Measurements from ENCODE around the gene PADI3. TPM values are rescaled to one million over a fixed set of nuclear protein-coding genes. Genes with fewer than 3 reads are reported as not detected.

PADI3 gene
- total and polyA plus RNA-seq, 2 of the 13 experiments (the other 11 are each of a cell fraction or from before 2014, with no cell fraction given) = not detected

DNA sequence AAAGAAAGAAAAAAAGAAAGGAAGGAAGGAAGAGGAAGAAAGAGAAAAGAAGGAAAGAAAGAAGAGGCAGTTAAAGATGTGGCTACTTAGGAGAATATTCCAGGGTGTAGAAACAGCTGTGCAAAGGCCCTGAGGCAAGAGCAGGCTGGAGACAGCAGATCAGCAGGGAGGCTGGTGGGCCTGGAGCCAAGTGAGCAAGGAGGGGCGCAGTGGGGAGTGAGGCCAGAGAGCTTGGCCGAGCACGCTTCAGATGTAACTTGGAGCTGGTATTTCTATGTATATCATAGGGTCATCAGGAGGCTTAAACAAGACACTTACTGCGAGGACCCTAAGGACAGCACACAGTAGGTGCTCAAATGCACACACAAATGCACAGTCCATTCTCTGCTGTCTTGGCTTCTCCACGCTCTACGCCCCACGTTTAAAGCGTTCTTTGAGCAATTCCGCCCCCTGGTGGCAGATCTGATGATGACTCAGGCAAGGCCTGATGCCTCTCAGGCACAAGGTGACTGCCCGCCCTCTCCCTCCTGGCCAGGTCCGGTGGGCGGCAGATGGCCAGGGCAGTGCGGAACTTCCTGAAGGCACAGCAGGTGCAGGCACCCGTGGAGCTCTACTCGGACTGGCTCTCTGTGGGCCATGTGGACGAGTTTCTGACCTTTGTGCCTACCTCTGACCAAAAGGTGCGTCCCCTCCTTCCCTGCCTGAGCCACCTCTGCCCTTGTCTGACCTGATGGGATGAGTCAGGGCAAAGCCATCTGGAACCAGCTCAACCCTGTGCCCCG is 11.9 kb upstream of the PADI3 start (continued):
- TF ChIP-seq, protein P1, sequence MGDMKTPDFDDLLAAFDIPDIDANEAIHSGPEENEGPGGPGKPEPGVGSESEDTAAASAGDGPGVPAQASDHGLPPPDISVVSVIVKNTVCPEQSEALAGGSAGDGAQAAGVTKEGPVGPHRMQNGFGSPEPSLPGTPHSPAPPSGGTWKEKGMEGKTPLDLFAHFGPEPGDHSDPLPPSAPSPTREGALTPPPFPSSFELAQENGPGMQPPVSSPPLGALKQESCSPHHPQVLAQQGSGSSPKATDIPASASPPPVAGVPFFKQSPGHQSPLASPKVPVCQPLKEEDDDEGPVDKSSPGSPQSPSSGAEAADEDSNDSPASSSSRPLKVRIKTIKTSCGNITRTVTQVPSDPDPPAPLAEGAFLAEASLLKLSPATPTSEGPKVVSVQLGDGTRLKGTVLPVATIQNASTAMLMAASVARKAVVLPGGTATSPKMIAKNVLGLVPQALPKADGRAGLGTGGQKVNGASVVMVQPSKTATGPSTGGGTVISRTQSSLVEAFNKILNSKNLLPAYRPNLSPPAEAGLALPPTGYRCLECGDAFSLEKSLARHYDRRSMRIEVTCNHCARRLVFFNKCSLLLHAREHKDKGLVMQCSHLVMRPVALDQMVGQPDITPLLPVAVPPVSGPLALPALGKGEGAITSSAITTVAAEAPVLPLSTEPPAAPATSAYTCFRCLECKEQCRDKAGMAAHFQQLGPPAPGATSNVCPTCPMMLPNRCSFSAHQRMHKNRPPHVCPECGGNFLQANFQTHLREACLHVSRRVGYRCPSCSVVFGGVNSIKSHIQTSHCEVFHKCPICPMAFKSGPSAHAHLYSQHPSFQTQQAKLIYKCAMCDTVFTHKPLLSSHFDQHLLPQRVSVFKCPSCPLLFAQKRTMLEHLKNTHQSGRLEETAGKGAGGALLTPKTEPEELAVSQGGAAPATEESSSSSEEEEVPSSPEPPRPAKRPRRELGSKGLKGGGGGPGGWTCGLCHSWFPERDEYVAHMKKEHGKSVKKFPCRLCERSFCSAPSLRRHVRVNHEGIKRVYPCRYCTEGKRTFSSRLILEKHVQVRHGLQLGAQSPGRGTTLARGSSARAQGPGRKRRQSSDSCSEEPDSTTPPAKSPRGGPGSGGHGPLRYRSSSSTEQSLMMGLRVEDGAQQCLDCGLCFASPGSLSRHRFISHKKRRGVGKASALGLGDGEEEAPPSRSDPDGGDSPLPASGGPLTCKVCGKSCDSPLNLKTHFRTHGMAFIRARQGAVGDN (CRISPR knock-in tag; IDR thresholded peaks at IDR 0.05) = peak; percentile 50
- TF ChIP-seq YEATS4 (CRISPR knock-in tag; IDR thresholded peaks at IDR 0.05; ENCODE audit: borderline replicate concordance) = no peak
- TF ChIP-seq SALL2 (CRISPR knock-in tag; IDR thresholded peaks at IDR 0.05) = no peak
- TF ChIP-seq, protein P2, sequence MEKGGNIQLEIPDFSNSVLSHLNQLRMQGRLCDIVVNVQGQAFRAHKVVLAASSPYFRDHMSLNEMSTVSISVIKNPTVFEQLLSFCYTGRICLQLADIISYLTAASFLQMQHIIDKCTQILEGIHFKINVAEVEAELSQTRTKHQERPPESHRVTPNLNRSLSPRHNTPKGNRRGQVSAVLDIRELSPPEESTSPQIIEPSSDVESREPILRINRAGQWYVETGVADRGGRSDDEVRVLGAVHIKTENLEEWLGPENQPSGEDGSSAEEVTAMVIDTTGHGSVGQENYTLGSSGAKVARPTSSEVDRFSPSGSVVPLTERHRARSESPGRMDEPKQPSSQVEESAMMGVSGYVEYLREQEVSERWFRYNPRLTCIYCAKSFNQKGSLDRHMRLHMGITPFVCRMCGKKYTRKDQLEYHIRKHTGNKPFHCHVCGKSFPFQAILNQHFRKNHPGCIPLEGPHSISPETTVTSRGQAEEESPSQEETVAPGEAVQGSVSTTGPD (CRISPR knock-in tag; IDR thresholded peaks at IDR 0.05) = no peak
- peak; percentile 89 for TF ChIP-seq FOSL2 (CRISPR knock-in tag; IDR thresholded peaks at IDR 0.05)
- TF ChIP-seq ZKSCAN5 (CRISPR knock-in tag; IDR thresholded peaks at IDR 0.05) = no peak
- no peak for TF ChIP-seq ZNF614 (CRISPR knock-in tag; IDR thresholded peaks at IDR 0.05; ENCODE audit: borderline replicate concordance)
- TF ChIP-seq, protein P3, sequence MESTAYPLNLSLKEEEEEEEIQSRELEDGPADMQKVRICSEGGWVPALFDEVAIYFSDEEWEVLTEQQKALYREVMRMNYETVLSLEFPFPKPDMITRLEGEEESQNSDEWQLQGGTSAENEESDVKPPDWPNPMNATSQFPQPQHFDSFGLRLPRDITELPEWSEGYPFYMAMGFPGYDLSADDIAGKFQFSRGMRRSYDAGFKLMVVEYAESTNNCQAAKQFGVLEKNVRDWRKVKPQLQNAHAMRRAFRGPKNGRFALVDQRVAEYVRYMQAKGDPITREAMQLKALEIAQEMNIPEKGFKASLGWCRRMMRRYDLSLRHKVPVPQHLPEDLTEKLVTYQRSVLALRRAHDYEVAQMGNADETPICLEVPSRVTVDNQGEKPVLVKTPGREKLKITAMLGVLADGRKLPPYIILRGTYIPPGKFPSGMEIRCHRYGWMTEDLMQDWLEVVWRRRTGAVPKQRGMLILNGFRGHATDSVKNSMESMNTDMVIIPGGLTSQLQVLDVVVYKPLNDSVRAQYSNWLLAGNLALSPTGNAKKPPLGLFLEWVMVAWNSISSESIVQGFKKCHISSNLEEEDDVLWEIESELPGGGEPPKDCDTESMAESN (CRISPR knock-in tag; conservative IDR thresholded peaks at IDR 0.05) = no peak
- TF ChIP-seq XRCC5 (optimal IDR thresholded peaks at IDR 0.05; ENCODE audit: low read length) = peak; percentile 78
- TF ChIP-seq DNMT1 (CRISPR knock-in tag; IDR thresholded peaks at IDR 0.05) = no peak; the same call in 1 of the 2 replicates
- TF ChIP-seq, protein P4, sequence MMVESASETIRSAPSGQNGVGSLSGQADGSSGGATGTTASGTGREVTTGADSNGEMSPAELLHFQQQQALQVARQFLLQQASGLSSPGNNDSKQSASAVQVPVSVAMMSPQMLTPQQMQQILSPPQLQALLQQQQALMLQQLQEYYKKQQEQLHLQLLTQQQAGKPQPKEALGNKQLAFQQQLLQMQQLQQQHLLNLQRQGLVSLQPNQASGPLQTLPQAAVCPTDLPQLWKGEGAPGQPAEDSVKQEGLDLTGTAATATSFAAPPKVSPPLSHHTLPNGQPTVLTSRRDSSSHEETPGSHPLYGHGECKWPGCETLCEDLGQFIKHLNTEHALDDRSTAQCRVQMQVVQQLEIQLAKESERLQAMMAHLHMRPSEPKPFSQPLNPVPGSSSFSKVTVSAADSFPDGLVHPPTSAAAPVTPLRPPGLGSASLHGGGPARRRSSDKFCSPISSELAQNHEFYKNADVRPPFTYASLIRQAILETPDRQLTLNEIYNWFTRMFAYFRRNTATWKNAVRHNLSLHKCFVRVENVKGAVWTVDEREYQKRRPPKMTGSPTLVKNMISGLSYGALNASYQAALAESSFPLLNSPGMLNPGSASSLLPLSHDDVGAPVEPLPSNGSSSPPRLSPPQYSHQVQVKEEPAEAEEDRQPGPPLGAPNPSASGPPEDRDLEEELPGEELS (CRISPR knock-in tag; IDR thresholded peaks at IDR 0.05) = no peak
- no peak; the same call in 1 of the 2 replicates for TF ChIP-seq MYC (CRISPR knock-in tag; IDR thresholded peaks at IDR 0.05; ENCODE audit: borderline replicate concordance)
- no peak for TF ChIP-seq ZFYVE20 (CRISPR knock-in tag; IDR thresholded peaks at IDR 0.05; ENCODE audit: borderline replicate concordance, low read depth)
- no peak for TF ChIP-seq MZF1 (CRISPR knock-in tag; IDR thresholded peaks at IDR 0.05; ENCODE audit: borderline replicate concordance)
- TF ChIP-seq, protein P5, sequence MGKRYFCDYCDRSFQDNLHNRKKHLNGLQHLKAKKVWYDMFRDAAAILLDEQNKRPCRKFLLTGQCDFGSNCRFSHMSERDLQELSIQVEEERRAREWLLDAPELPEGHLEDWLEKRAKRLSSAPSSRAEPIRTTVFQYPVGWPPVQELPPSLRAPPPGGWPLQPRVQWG (CRISPR knock-in tag; IDR thresholded peaks at IDR 0.05; ENCODE audit: borderline replicate concordance, low read depth) = no peak
- TF ChIP-seq MAF1 (CRISPR knock-in tag; IDR thresholded peaks at IDR 0.05; ENCODE audit: borderline replicate concordance) = no peak
- TF ChIP-seq ZNF564 (CRISPR knock-in tag; IDR thresholded peaks at IDR 0.05) = no peak
- no peak for TF ChIP-seq DR1 (CRISPR knock-in tag; IDR thresholded peaks at IDR 0.05)
- TF ChIP-seq SP4 (CRISPR knock-in tag; IDR thresholded peaks at IDR 0.05) = 0 out of 2 replicates have a peak, but pooled peaks have one; percentile 26

All from HepG2 (cell line).